GM12891 (cell line): Measurements from ENCODE around the gene PRDX1.

Experiments used
- PAX5 ChIP-seq: IDR thresholded peaks from 2 replicates; pipeline ENCODE4 v1.6.1; 2011; ENCODE audit warnings: low read length, moderate library complexity, mild to moderate bottlenecking; ENCODE audit not compliant: insufficient read depth, severe bottlenecking
- POLR2A ChIP-seq: IDR thresholded peaks from 2 replicates; pipeline ENCODE4 v1.6.1; 2011; ENCODE audit warnings: low read depth, low read length, control low read depth
- POLR2AphosphoS5 ChIP-seq: IDR thresholded peaks from 2 replicates; pipeline ENCODE4 v1.6.1; 2011; ENCODE audit warnings: low read depth, low read length, control low read depth
- POU2F2 ChIP-seq: IDR thresholded peaks from 2 replicates; pipeline ENCODE4 v1.6.1; 2011; ENCODE audit warnings: low read depth, mild to moderate bottlenecking, control low read depth, low read length, moderate library complexity
- SPI1 ChIP-seq: IDR thresholded peaks from 2 replicates; pipeline ENCODE4 v1.6.1; 2011; ENCODE audit warnings: low read depth, low read length, control low read depth
- TAF1 ChIP-seq: IDR thresholded peaks from 2 replicates; pipeline ENCODE4 v1.6.1; 2011; ENCODE audit warnings: low read depth, low read length, control low read depth

- TF ChIP-seq POLR2A = no peak
- TF ChIP-seq POLR2AphosphoS5 = no peak
- TF ChIP-seq SPI1 = no peak
- TF ChIP-seq TAF1 = no peak
- no peak for TF ChIP-seq POU2F2
- TF ChIP-seq PAX5 = no peak
These were observed 2.8 kb downstream of the PRDX1 start for GRCh38 chr1:45518910-45519309.
